ENCODE results near the gene MRPL53. TPM values are rescaled to one million over a fixed set of nuclear protein-coding genes. Genes with fewer than 3 reads are reported as not detected.

The MRPL53 gene
- total and polyA plus RNA-seq, 2 of the 13 experiments (the other 11 are each of a cell fraction or from before 2014, with no cell fraction given): 34.3 to 51.9 TPM

DNA sequence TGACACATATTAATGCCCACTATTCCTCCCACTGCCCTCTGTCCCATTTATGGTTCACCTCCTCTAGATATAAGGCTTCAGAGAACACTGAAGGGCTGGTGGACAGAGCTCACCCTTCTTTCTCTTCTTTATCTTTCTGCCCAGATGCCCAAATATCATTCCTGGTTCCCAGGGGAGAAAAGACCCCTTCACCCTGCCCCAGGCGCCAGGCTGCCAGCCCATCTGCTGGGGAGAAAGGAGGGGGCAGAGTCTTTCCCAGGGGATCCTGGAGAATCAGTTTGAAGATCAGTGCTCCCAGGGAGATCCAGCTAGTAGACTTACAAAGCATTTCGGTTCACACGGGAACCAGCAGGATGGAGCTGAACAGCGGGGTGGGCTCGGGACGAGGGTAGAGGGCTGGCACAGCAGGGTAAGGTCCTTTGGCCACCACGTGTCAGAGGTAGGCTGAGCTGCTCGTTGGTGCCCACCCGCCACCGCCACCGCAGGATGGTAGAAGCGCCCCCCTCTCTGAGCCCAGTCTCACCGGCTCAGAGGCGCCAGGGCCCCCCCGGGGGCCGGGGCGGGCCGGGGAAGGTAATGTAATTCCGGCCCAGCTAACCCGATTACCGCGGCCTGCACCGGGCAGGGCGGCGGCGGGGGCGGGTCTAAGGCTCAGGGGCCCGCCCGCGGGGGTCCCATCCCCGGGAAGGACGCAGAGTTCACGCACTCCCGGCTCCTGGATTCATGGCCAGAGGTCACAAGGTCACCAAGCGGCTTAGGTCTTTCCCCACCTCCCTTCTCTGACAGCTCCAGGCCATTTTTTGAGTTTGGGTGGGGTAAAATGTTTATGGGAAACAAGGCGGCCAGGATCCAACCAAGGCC, 40.5 kb upstream of the MRPL53 start (continued):
- 0 out of 2 replicates have a peak, but pooled peaks have one; percentile 36 for TF ChIP-seq ZNF839 (CRISPR knock-in tag; IDR thresholded peaks at IDR 0.05; ENCODE audit: borderline replicate concordance)
- TF ChIP-seq, protein P1, sequence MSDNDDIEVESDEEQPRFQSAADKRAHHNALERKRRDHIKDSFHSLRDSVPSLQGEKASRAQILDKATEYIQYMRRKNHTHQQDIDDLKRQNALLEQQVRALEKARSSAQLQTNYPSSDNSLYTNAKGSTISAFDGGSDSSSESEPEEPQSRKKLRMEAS (IDR thresholded peaks at IDR 0.05): peak; percentile 75
- no peak for TF ChIP-seq ZBTB42 (CRISPR knock-in tag; IDR thresholded peaks at IDR 0.05)
- TF ChIP-seq, protein P2, sequence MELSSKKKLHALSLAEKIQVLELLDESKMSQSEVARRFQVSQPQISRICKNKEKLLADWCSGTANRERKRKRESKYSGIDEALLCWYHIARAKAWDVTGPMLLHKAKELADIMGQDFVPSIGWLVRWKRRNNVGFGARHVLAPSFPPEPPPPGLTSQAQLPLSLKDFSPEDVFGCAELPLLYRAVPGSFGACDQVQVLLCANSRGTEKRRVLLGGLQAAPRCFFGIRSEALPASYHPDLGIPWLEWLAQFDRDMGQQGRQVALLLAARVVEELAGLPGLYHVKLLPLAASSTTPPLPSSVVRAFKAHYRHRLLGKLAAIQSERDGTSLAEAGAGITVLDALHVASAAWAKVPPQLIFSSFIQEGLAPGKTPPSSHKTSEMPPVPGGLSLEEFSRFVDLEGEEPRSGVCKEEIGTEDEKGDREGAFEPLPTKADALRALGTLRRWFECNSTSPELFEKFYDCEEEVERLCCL (CRISPR knock-in tag; IDR thresholded peaks at IDR 0.05; ENCODE audit: borderline replicate concordance): 0 out of 2 replicates have a peak, but pooled peaks have one; percentile 77
- no peak for TF ChIP-seq SIN3A (IDR thresholded peaks at IDR 0.05; ENCODE audit: borderline replicate concordance, low read depth, low read length)
- TF ChIP-seq, protein P3, sequence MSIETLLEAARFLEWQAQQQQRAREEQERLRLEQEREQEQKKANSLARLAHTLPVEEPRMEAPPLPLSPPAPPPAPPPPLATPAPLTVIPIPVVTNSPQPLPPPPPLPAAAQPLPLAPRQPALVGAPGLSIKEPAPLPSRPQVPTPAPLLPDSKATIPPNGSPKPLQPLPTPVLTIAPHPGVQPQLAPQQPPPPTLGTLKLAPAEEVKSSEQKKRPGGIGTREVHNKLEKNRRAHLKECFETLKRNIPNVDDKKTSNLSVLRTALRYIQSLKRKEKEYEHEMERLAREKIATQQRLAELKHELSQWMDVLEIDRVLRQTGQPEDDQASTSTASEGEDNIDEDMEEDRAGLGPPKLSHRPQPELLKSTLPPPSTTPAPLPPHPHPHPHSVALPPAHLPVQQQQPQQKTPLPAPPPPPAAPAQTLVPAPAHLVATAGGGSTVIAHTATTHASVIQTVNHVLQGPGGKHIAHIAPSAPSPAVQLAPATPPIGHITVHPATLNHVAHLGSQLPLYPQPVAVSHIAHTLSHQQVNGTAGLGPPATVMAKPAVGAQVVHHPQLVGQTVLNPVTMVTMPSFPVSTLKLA (IDR thresholded peaks at IDR 0.05): no peak
- no peak for TF ChIP-seq ZSCAN31 (CRISPR knock-in tag; IDR thresholded peaks at IDR 0.05; ENCODE audit: low read depth)
- TF ChIP-seq, protein P4, sequence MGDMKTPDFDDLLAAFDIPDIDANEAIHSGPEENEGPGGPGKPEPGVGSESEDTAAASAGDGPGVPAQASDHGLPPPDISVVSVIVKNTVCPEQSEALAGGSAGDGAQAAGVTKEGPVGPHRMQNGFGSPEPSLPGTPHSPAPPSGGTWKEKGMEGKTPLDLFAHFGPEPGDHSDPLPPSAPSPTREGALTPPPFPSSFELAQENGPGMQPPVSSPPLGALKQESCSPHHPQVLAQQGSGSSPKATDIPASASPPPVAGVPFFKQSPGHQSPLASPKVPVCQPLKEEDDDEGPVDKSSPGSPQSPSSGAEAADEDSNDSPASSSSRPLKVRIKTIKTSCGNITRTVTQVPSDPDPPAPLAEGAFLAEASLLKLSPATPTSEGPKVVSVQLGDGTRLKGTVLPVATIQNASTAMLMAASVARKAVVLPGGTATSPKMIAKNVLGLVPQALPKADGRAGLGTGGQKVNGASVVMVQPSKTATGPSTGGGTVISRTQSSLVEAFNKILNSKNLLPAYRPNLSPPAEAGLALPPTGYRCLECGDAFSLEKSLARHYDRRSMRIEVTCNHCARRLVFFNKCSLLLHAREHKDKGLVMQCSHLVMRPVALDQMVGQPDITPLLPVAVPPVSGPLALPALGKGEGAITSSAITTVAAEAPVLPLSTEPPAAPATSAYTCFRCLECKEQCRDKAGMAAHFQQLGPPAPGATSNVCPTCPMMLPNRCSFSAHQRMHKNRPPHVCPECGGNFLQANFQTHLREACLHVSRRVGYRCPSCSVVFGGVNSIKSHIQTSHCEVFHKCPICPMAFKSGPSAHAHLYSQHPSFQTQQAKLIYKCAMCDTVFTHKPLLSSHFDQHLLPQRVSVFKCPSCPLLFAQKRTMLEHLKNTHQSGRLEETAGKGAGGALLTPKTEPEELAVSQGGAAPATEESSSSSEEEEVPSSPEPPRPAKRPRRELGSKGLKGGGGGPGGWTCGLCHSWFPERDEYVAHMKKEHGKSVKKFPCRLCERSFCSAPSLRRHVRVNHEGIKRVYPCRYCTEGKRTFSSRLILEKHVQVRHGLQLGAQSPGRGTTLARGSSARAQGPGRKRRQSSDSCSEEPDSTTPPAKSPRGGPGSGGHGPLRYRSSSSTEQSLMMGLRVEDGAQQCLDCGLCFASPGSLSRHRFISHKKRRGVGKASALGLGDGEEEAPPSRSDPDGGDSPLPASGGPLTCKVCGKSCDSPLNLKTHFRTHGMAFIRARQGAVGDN (CRISPR knock-in tag; IDR thresholded peaks at IDR 0.05): peak; percentile 83
- TF ChIP-seq SRY (CRISPR knock-in tag; IDR thresholded peaks at IDR 0.05): no peak
- TF ChIP-seq GABPA (IDR thresholded peaks at IDR 0.05; ENCODE audit: low read depth, low read length): no peak
- no peak for TF ChIP-seq GABPA (CRISPR knock-in tag; IDR thresholded peaks at IDR 0.05; ENCODE audit: low read depth)
- TF ChIP-seq ZSCAN21 (CRISPR knock-in tag; IDR thresholded peaks at IDR 0.05; ENCODE audit: borderline replicate concordance): no peak
- TF ChIP-seq, protein P5, sequence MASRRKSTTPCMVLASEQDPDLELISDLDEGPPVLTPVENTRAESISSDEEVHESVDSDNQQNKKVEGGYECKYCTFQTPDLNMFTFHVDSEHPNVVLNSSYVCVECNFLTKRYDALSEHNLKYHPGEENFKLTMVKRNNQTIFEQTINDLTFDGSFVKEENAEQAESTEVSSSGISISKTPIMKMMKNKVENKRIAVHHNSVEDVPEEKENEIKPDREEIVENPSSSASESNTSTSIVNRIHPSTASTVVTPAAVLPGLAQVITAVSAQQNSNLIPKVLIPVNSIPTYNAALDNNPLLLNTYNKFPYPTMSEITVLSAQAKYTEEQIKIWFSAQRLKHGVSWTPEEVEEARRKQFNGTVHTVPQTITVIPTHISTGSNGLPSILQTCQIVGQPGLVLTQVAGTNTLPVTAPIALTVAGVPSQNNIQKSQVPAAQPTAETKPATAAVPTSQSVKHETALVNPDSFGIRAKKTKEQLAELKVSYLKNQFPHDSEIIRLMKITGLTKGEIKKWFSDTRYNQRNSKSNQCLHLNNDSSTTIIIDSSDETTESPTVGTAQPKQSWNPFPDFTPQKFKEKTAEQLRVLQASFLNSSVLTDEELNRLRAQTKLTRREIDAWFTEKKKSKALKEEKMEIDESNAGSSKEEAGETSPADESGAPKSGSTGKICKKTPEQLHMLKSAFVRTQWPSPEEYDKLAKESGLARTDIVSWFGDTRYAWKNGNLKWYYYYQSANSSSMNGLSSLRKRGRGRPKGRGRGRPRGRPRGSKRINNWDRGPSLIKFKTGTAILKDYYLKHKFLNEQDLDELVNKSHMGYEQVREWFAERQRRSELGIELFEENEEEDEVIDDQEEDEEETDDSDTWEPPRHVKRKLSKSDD (CRISPR knock-in tag; IDR thresholded peaks at IDR 0.05; ENCODE audit: low read depth): no peak
- TF ChIP-seq NFE2L2 (IDR thresholded peaks at IDR 0.05; ENCODE audit: low read length): no peak
- no peak for TF ChIP-seq ZNF567 (CRISPR knock-in tag; IDR thresholded peaks at IDR 0.05; ENCODE audit: borderline replicate concordance)
- TF ChIP-seq MXI1 (IDR thresholded peaks at IDR 0.05; ENCODE audit: borderline replicate concordance, low read depth, low read length): no peak
- no peak for TF ChIP-seq RBM39 (IDR thresholded peaks at IDR 0.05; ENCODE audit: low read depth, low read length, poor library complexity, severe bottlenecking)
- no peak for TF ChIP-seq NR1H2 (CRISPR knock-in tag; IDR thresholded peaks at IDR 0.05; ENCODE audit: borderline replicate concordance, low read depth)

Measured in HepG2 (cell line).